Cortex of kidney (tissue), 1 donor: ENCODE measurements around the gene GAB2.
"Not testable (repeated sequence)": the region's sequence is repeated elsewhere in the genome, so short reads cannot be mapped to it uniquely, and the experiment has no call there.

ENCODE experiments used
- DNase-seq: peaks from one replicate; lab custom pipeline; 2025; lab: John Stamatoyannopoulos, UW

GAB2 gene

DNA sequence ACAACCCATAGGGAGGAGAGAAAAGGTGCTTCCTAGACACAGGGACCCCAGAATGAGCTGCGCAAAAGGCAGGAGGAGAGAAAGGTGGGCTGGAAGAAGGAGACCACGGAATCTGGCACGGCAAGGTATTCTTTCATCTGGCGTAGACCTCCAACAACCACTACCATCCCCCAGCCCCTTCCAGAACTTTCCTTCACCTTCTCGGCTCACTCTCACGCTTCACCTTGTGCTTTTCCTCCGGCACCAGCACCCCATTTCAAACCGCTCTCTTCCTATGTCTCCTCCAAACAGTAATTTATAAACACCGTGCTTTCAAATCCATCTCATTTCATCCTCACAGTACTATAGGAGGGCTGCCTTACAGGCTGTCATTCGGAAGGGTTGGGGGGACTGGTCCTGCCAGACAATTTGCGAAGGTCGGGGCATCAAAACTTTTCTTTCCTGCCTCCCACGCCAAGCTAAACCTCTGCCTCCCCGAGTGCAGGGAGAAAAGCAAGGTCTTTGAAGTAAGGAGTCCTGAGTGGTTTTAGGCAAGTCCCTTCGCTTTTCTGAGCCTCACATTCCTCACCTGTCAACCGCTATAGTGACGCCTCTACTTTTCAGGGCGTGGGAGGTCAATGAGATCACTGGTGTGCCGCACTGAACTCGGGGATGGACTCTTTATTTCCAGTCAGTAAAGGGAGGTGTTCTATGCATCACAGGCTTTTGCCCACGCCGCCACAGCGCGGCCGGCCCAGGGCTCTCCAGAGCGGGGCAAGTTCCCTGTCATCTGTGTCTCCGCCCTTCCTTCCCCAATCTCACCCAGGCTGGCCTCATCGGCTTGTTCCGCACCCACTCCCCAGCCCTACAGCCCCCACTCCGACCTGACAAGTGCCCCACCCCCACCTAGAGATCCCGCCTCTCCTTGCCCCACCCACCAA, 230.0 kb downstream of the GAB2 start:
- DNase-seq = no peak

DNA sequence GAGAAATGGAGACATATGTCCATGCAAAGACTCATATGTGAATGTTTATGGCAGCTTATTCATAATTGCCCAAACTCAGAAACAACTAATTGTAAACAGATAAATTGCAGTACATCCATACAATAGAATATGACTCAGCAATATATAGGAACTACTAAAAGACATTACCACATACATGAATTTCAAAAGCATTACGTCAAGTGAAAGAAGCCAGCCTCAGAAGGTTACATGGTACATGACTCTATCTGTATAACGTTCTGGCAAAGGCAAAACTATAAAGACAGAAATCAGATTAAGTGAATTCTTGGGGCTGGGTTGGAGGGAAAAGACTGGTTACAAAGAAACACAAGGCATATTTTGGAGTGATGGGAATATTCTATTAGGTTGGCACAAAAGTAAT, 236.4 kb downstream of the GAB2 start:
- no peak for DNase-seq

DNA sequence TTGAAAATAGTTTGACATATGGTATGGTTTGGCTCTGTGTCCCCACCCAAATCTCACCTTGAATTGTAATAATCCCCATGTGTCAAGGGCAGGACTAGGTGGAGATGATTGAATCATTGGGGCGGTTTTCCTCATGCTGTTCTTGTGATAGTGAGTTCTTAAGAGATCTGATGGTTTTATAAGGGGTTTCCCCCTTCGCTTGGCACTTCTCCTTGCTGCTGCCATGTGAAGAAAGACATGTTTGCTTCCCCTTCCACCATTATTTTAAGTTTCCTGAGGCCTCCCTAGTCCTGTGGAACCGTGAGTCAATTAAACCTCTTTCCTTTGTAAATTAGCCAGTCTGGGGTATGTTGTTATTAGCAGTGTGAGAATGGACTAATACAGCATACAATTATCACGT, 236.9 kb downstream of the GAB2 start:
- DNase-seq = no peak

DNA sequence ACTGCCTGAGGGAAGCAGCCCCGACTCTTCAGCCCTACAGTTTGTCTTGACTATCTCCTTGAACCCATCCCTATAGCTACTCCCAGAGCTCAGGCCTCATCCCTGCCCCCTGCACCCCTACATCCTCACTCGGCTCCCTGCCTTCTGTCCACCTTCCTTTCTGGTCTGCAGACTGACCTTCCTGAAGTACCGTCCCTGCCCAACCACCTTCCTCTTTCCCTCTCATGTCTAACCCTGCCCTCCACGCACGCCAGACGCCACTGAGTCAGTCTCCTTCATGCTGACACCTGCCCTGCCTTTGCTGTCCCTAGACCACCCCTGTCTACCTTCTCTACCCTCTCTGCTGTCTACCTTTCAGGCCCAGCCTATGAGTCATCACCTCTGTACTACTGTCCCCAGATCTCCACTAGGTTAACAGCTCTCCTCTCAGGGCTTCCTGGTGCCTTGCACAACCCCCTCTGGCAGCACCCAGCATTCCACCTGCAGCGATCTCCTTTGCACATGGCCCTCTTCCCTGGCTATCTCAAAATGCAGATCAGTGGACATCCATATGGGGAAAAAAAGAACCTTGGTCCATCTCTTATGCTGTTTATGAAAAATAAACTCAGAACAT, 238.1 kb downstream of the GAB2 start:
- no peak for DNase-seq

DNA sequence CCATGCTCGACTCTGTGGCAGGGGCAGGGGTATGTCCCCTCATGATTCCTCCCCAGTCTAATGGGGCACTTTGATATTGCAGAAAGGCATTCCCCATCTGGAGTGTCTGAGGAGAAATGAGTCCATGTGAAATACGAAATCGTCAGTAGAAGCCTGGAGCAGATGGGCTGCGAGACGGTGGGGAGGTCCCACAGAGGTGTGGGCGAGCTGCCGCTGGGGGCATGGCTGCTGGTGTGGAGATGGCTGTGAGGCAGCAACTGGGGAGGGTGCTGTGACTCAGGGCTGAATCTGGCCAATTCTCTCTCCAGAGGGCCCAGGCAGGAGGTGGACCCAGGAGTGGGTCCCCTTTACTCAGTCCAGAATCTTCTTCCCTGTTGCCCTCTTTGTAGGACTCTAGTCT, 240.4 kb downstream of the GAB2 start:
- DNase-seq = no peak

DNA sequence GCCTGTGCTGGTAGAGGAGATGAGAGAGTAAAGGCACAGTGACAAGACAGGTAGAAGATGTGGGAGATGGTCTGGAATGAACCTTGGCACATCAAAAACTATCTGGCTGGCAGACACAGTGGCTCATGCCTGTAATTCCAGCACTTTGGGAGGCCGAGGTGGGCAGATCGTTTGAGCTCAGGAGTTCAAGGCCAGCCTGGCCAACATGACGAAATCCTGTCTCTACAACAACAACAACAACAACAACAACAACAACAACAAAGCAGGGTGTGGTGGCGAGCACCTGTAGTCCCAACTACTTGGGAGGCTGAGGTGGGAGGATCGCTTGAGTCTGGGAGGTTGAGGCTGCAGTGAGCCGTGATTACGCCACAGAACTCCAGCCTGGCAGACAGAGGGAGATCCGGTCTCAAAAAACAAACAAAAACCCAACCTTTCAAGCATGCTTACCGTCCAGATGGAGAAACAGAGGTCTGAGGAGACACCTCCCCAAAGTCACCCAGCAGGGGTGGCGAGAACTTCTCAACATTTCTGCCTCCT, 240.9 kb downstream of the GAB2 start:
- DNase-seq = no peak

DNA sequence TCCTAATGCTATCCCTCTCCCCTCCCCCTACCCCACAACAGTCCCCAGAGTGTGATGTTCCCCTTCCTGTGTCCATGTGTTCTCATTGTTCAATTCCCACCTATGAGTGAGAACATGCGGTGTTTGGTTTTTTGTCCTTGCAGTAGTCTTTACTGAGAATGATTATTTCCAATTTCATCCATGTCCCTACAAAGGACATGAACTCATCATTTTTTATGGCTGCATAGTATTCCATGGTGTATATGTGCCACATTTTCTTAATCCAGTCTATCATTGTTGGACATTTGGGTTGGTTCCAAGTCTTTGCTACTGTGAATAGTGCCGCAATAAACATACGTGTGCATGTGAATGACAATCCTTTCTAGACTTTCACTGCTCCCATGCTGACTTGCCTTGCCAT, 241.8 kb downstream of the GAB2 start:
- not testable (repeated sequence) for DNase-seq

DNA sequence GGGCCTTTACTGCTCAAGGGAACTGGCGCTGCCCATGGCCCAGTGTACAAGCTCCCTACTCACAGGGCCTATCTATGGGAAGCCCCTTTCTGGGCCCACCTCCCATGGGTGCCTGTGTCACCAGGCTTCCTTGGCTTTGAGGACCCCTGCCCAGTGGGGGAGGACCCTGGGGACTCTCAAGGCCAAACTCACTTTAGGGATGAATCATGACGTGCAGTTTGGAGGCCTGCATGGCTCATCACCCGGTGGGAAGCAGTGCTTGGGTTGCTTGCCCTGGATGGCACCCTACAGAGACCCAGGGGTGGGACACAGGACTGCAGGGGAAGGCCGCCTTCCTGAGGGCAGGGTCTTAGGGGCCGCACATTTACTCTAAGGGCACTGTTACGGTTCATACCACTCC, 245.7 kb downstream of the GAB2 start:
- DNase-seq = no peak

DNA sequence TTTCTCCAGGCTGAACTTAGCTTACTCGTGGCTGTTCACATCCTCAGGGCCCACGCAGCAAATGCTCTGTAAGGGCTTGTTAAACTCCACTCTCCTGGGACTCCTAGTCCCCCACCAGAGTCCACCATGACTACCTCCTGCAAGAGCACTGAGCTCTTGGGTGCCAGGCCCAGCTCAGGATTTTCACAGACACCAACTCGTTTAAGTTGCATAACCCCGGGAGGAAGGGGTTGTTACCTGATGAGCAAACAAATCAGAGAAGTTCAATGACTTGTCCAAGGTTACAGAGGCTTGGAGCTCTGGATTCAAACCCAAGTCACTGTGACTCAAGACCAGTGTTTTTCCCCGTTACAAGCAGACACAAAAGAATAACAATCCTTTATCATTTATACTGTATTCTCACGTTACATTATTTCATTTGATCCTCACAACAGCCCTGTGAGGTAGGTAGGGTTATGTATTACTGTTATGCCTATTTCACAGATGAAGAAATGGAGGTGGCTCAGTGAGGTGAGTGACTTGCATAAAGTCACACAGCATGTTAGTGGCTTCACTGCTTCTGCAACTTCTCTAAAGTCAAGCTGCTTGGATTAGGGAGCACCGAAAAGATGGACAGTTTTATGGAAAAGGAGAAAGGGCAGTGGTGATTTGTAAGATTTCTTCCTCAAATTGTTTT, 246.6 kb downstream of the GAB2 start:
- DNase-seq = no peak

DNA sequence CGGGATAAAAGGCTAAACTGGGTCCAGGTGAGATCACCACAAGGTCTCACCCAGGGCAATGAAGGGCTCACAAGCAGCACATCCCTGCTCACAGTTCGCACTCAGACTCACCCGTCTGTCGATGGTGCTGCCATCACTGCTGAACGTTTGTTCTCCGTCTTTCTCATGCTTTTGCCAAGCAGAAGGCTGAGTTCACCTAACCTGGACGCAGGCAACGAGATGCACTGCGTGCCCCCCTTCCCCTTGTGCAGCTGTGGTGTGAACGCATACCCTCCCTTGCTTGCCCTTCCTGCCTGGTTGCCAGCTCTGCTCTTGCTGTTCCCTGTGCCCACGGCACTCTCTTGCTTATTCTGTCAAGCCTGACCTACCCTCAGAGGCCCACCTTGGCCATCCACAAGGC, 247.2 kb downstream of the GAB2 start:
- DNase-seq = no peak

DNA sequence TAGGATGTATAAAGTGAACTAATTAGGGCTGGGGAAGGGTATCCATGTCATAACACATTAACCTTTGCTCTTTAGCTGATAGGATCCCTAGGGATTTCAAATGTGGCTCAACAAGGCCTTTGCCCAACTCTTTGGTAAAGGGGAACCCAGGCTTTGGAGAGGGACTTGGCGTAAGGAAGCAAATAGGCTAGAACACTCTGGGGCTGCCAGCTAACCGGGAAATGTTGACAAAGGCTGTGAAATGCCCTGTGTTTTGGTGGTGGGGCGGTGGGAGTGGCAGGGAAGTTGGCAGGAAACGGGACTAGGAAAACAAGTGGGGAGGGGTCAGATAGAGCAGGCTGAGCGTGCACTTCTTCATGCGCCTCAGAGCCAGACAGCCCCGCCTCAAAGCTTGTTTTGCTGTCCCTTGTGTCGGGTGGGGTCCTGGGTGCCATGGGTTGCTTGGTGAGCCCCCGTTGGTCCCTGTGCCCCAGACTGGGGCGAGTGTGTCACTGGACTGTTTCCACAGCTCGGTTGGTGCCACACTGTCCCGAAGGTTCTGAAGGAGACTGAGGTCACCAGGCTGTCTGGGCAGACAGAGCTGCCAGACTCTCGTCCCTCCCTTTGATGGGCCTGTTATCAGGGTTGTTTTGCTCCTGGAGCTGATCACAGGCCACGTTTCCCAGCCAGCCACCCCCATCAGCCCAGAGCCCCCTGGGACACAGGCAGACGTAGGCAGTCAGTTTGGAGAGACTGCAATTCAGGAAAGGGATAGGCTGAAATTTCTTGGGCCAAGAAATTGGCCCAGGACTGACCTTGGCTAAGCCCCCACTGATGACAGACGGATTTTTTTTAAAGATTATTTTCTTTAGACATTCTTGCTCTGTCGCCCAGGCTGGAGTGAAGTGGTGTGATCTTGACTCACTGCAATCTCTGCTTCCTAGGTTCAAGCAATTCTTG, 248.8 kb downstream of the GAB2 start:
- DNase-seq = no peak

DNA sequence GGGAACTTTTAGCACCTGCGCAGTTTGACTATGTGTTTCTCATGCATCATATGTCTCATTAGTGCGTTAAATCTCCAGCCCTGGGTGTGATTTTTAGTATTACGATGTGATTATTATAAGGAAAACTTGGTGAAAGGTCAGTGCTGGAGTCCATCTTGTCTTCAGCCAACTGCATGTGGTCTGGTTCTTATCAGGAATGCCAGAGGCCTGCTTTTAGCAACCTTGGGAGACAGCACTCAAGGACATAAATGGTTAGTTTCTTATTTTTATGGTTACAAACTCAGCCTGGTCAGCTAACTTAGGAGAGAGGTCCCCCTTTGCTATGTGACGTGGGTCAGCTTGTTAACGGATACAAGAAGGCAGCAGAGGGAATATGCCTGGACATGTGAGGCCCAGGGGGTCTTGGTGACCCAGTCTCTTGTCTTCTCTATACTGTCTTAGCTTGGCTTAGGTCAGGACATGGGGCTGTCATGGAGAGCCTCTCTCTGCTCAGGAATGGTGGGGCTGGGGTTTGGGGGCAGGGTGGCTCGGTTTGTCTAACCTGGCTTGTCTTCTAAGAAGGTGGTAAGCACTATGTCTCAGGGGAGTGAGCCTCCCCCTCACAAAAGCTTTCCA, 250.7 kb downstream of the GAB2 start:
- no peak for DNase-seq
